ENCODE data around the gene STT3B. TPM values are rescaled to one million over a fixed set of nuclear protein-coding genes. Genes with fewer than 3 reads are reported as not detected.

STT3B gene
- total and polyA plus RNA-seq, 2 of the 4 experiments (the other 2 are of a cell fraction) = 45.5 to 86.4 TPM

- no peak overlapping the region for H3K4me2 ChIP-seq (ENCODE audit: low read depth, low read length)
- dilution Hi-C loops (cut with HindIII; ENCODE audit: low sequenced_read_pairs, unreplicated experiment) = no loop called here
These were observed 122.3 kb downstream of the STT3B start for GRCh38 chr3:31654998-31655397.

More at GRCh38 chr3:31654998-31655397, 122.3 kb downstream of the STT3B start:
- ChIA-PET CTCF (no interaction called here), POLR2A (ENCODE audit: unreplicated experiment) (no interaction called here)
- TF ChIP-seq MXI1 (IDR thresholded peaks at IDR 0.05; ENCODE audit: borderline replicate concordance, low read depth, low read length) (no peak), SMC3 (IDR thresholded peaks at IDR 0.05; ENCODE audit: low read depth, low read length) (no peak), NFE2L2 (IDR thresholded peaks at IDR 0.05; ENCODE audit: low read depth, low read length) (no peak), RCOR1 (IDR thresholded peaks at IDR 0.05; ENCODE audit: insufficient replicate concordance, low read length) (no peak), POLR2A (IDR thresholded peaks at IDR 0.05; ENCODE audit: low read depth, low read length) (no peak), USF2 (IDR thresholded peaks at IDR 0.05; ENCODE audit: low read depth, low read length) (no peak), CTCF (conservative IDR thresholded peaks at IDR 0.05; ENCODE audit: low read depth, low read length) (no peak)
- H2BK20ac ChIP-seq (ENCODE audit: low read depth, low read length) = no peak overlapping the region
- no peak overlapping the region for H4K8ac ChIP-seq (ENCODE audit: low read depth in 2 of 2, low read length in 2 of 2)
- H3K4me1 ChIP-seq (ENCODE audit: control insufficient read depth, insufficient read depth, low read length) = no peaks in the 10 kb centered on the region
- no peaks in the 10 kb centered on the region for H3K9me1 ChIP-seq (ENCODE audit: insufficient read depth, low read length)
- no peak overlapping the region for H2AK9ac ChIP-seq (replicated peaks; ENCODE audit: low read depth, low read length, poor library complexity)
- H3K18ac ChIP-seq (ENCODE audit: low read depth, low read length) = no peak overlapping the region
- no peaks in the 10 kb centered on the region for H4K20me1 ChIP-seq (ENCODE audit: insufficient read depth, low read length)
- no peak overlapping the region for H2AK5ac ChIP-seq (ENCODE audit: low read depth, low read length)
- no peaks in the 10 kb centered on the region for H3K27me3 ChIP-seq (ENCODE audit: control insufficient read depth, insufficient read depth, low read length)
- intact Hi-C loops (cut with micrococcal nuclease) (no loop called here), in situ Hi-C loops (cut with MboI; ENCODE audit: low sequenced_read_pairs) (no loop called here)
- H2AFZ ChIP-seq (replicated peaks; ENCODE audit: low read length, poor library complexity) = no peak overlapping the region
- ATAC-seq (ENCODE audit: low read depth) (no peak), DNase-seq (no peak)
- H3K4ac ChIP-seq (ENCODE audit: low read depth, low read length) = no peak overlapping the region
- H3K27ac ChIP-seq (ENCODE audit: insufficient read depth, low read length) = no peak overlapping the region
- no peak overlapping the region for H4K91ac ChIP-seq (ENCODE audit: insufficient read depth, low read depth, low read length)
- H2BK15ac ChIP-seq (ENCODE audit: low read depth, low read length) = no peak overlapping the region
- no peaks in the 10 kb centered on the region for H3K79me1 ChIP-seq (ENCODE audit: low read depth in 1 of 2, low read length in 2 of 2)
- H2BK5ac ChIP-seq (ENCODE audit: low read depth, low read length, poor library complexity, severe bottlenecking) = no peak overlapping the region
- H3K14ac ChIP-seq (replicated peaks; ENCODE audit: low read depth, low read length) = no peak overlapping the region
- H4K5ac ChIP-seq (ENCODE audit: low read depth, low read length) = no peak overlapping the region
- no peak overlapping the region for H3K56ac ChIP-seq (ENCODE audit: extremely low read depth, insufficient read depth, low read length)
- H3K23ac ChIP-seq (ENCODE audit: low read depth, low read length) = no peak overlapping the region
- no peak overlapping the region for H3K9ac ChIP-seq (ENCODE audit: low read depth, low read length)
- peaks cover 16% of the 10 kb centered on the region for H3K9me3 ChIP-seq (ENCODE audit: control insufficient read depth, insufficient read depth, low read length)
- H3K4me3 ChIP-seq (ENCODE audit: insufficient read depth, low read depth, low read length) = no peak overlapping the region
- H2BK120ac ChIP-seq (ENCODE audit: low read depth, low read length) = no peak overlapping the region
- H3K36me3 ChIP-seq (ENCODE audit: control insufficient read depth, insufficient read depth, low read length) = no peaks in the 10 kb centered on the region
- BruUV-seq (replicated peaks) = no TSS peak
